ENCODE measurements around the gene BCAS1.

- TF ChIP-seq ZNF274 (IDR thresholded peaks at IDR 0.05; ENCODE audit: low read depth, low read length), result no peak
- no peak for TF ChIP-seq SUZ12 (IDR thresholded peaks at IDR 0.05; ENCODE audit: extremely low read depth, insufficient read depth, insufficient read length)
- no peak for TF ChIP-seq YY1 (IDR thresholded peaks at IDR 0.05; ENCODE audit: insufficient read depth, insufficient read length)
Measured at GRCh38 chr20:53947501-53948195, 122.7 kb downstream of the BCAS1 start.

Data from NT2/D1 (cell line).